Adrenal gland (tissue), 12 donors: ENCODE measurements around the gene PCLO. TPM values are rescaled to one million over a fixed set of nuclear protein-coding genes. Genes with fewer than 3 reads are reported as not detected.
"Not testable (repeated sequence)": the region's sequence is repeated elsewhere in the genome, so short reads cannot be mapped to it uniquely, and the experiment has no call there.

Experiments
- DNase-seq, 7 donors: peaks; one replicate each; pipeline ENCODE4 v3.0.0-alpha.2; 2019 to 2020
- H3K27ac ChIP-seq, 5 donors: fragments of 200-600 bp; sonication (generic) in 4 of 5; 1 replicate in 3 of 5; 2 replicates in 2 of 5; pipeline versions ENCODE4 v1.5.1 to v1.8.0; 2016 to 2020; ENCODE audit warnings: mild to moderate bottlenecking in 1 of 5
- H3K27me3 ChIP-seq: fragments of 200-600 bp; 2 replicates; pipeline ENCODE4 v1.8.0; 2021
- H3K36me3 ChIP-seq, 2 donors: fragments of 200-600 bp; replicated peaks in 1 of 2; 1 replicate in 1 of 2; 2 replicates in 1 of 2; pipeline versions ENCODE4 v1.5.1 to v1.8.0; 2018 to 2022
- H3K4me1 ChIP-seq, 2 donors: fragments of 200-600 bp; replicated peaks in 1 of 2; 1 replicate in 1 of 2; 2 replicates in 1 of 2; pipeline versions ENCODE4 v1.5.1 to v1.8.0; 2018 to 2021
- H3K4me3 ChIP-seq, 4 donors: fragments of 200-600 bp; sonication (generic) in 3 of 4; one replicate each; pipeline ENCODE4 v1.5.1; 2016 to 2018
- H3K9me3 ChIP-seq, 3 donors: fragments of 200-600 bp; sonication (generic) in 1 of 3; replicated peaks in 1 of 3; 1 replicate in 2 of 3; 2 replicates in 1 of 3; pipeline versions ENCODE4 v1.5.1 to v1.8.0; 2016 to 2021
- CTCF ChIP-seq, 6 experiments: fragments of 450-650 bp in 4 of 6; fragments of 200-600 bp in 2 of 6; sonication (generic) in 1 of 6; IDR thresholded peaks; 1 replicate in 5 of 6; 2 replicates in 1 of 6; pipeline versions ENCODE4 v1.5.1 to v1.8.0; 2016 to 2021; ENCODE audit warnings: antibody characterized with exemption in 6 of 6, mild to moderate bottlenecking in 2 of 6, moderate library complexity in 1 of 6
- POLR2A ChIP-seq, 2 donors: fragments of 450-650 bp; IDR thresholded peaks; one replicate each; pipeline ENCODE4 v1.6.1; 2017; ENCODE audit warnings: antibody characterized with exemption in 2 of 2, mild to moderate bottlenecking in 2 of 2, moderate library complexity in 1 of 2
- WGBS, 4 donors: extraction: QIAGEN DNeasy Blood & Tissue Kit in 2 of 4; methylation state at CpG; one replicate each; pipeline versions ENCODE4 v1.1.5 to v1.1.7; 2013 to 2017; 5-methylcytosine and 5-hydroxymethylcytosine counted together
- intact Hi-C, 2 donors: fragments of 100-400 bp; cut with DNase I; formaldehyde crosslinking; loops; one replicate each; pipeline versions ENCODE4 v1.14.1 to v1.15.0; 2022 to 2023
- polyA plus RNA-seq, 3 donors: library from polyadenylated mRNA; stranded (reverse); fragments of 200-250 nt in 2 of 3; fragments of 350-450 nt in 1 of 3; fragmentation: Illumina TruSeq in 1 of 3; extraction: RNeasy Lipid Tissue Mini Kit (QIAGEN cat#74804) in 1 of 3; gene quantifications; one replicate each; pipeline ENCODE4 v1.2.3, GENCODE V29; 2013 to 2014
- total RNA-seq, 9 donors: library from RNA; depleted of rRNA in 4 of 9; stranded (reverse); fragments of >200 nt in 4 of 9; fragments of 120-200 nt in 1 of 9; fragmentation: NEBNext Ultra II Directional in 1 of 9; extraction: Animal tissue kit (Norgen Biotek cat#: 25700) in 1 of 9; gene quantifications; one replicate each; pipeline versions ENCODE4 v1.1.0 to v1.2.4, GENCODE V29; 2013 to 2023
- donor health status: healthy with polysubstance abuse.
- donor health status: Bipolar disorder and iron deficiency.
- donor health status: DM: yes; HTN: yes; CAD: no.
- donor health status: DM: no; HTN: no; CAD: no.
- donor health status: DM: no; HTN: no; CAD: no.
- donor health status: DM: yes; HTN: yes; CAD: no.

Gene PCLO
- total and polyA plus RNA-seq, 12 donors: 1.8 to 17.1 (median 9.6) TPM

- intact Hi-C loops: no loop called here
- Histone ChIP-seq H3K4me1 (no peaks in the 10 kb centered on the region), H3K27me3 (no peaks in the 10 kb centered on the region), H3K9me3 (no peaks in the 10 kb centered on the region), H3K36me3 (no peaks in the 10 kb centered on the region), H3K27ac (no peak overlapping the region), H3K4me3 (no peak overlapping the region)
- no peak for TF ChIP-seq CTCF (IDR thresholded peaks at IDR 0.05)
- TF ChIP-seq POLR2A (IDR thresholded peaks at IDR 0.05): no peak
- no peak for DNase-seq
Measured at GRCh38 chr7:82925331-82925730, 237.4 kb downstream of the PCLO start.

- TF ChIP-seq POLR2A (IDR thresholded peaks at IDR 0.05) (no peak), CTCF (IDR thresholded peaks at IDR 0.05) (no peak)
Measured at GRCh38 chr7:82906502-82906901, 256.2 kb downstream of the PCLO start.

GRCh38 chr7:82904871-82905270 lies 257.8 kb downstream of the PCLO start:
- no peak overlapping the region for H3K27ac ChIP-seq
- TF ChIP-seq POLR2A (IDR thresholded peaks at IDR 0.05) (no peak), CTCF (IDR thresholded peaks at IDR 0.05) (no peak)
- H3K27me3 ChIP-seq: no peaks in the 10 kb centered on the region
- intact Hi-C loops: no loop called here
- peaks cover 0 to 5% (median 0%) of the 10 kb centered on the region in 3 donors for H3K9me3 ChIP-seq
- H3K4me3 ChIP-seq: no peak overlapping the region
- no peaks in the 10 kb centered on the region for H3K36me3 ChIP-seq
- H3K4me1 ChIP-seq: no peaks in the 10 kb centered on the region
- DNase-seq: no peak
- WGBS, 4 donors: 75 to 89% (median 86%) methylated on average over 3 of the region's 3 CpGs

More at GRCh38 chr7:82906502-82906901, 256.2 kb downstream of the PCLO start:
- Histone ChIP-seq H3K9me3 (peaks cover 0 to 5% (median 0%) of the 10 kb centered on the region in 3 donors), H3K36me3 (no peaks in the 10 kb centered on the region), H3K4me3 (no peak overlapping the region), H3K4me1 (no peaks in the 10 kb centered on the region), H3K27me3 (no peaks in the 10 kb centered on the region), H3K27ac (no peak overlapping the region)
- intact Hi-C loops: no loop called here
- WGBS, 4 donors: 66 to 95% (median 91%) methylated on average over 1 of the region's 1 CpG
- no peak for DNase-seq

- H3K4me1 ChIP-seq, intact Hi-C loops, H3K27me3 ChIP-seq, DNase-seq, H3K27ac ChIP-seq, H3K4me3 ChIP-seq, H3K9me3 ChIP-seq, H3K36me3 ChIP-seq: not testable (repeated sequence)
- 67 to 84% (median 74%) methylated on average over 2 of the region's 2 CpGs for WGBS, 4 donors
Measured at GRCh38 chr7:82901098-82901497, 261.6 kb downstream of the PCLO start.

- WGBS, 4 donors: 80 to 88% (median 87%) methylated on average over 3 of the region's 3 CpGs
- no peaks in the 10 kb centered on the region for H3K36me3 ChIP-seq
- H3K4me3 ChIP-seq: no peak overlapping the region
- H3K9me3 ChIP-seq: no peaks in the 10 kb centered on the region
- no peaks in the 10 kb centered on the region for H3K4me1 ChIP-seq
- no peaks in the 10 kb centered on the region for H3K27me3 ChIP-seq
- DNase-seq: no peak
- intact Hi-C loops: no loop called here
- TF ChIP-seq POLR2A (IDR thresholded peaks at IDR 0.05) (no peak), CTCF (IDR thresholded peaks at IDR 0.05) (no peak)
- no peak overlapping the region for H3K27ac ChIP-seq
Measured at GRCh38 chr7:82897500-82897899, 265.2 kb downstream of the PCLO start.

GRCh38 chr7:82894341-82894740 lies 268.3 kb downstream of the PCLO start:
- H3K4me1 ChIP-seq, intact Hi-C loops, DNase-seq, H3K27ac ChIP-seq, H3K27me3 ChIP-seq, H3K9me3 ChIP-seq, H3K36me3 ChIP-seq, H3K4me3 ChIP-seq: not testable (repeated sequence)
- WGBS, 4 donors: 77 to 83% (median 78%) methylated on average over 7 of the region's 7 CpGs
